ENCODE data around the gene TMEM62.
A peak's percentile ranks its signal among the peaks of the same experiment; 100 is the strongest.

The TMEM62 gene

DNA sequence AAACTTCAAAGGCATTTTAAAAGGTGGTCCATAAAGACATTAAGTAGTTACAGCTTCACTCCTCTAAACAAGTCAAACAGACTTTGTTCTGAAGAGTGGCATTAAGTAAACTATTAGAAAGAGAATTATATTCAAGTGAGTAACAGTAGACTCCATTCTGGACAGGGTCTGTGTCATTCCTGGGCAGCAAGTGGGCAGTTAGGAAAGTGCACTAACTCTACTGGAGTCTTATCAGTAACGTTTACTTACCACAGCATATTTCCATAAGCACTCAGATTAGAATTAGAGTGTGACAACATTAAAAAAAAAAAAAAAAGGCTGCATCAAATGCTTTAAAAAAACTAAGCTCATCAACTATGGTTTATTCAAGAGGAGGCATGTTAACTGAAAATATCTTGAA lies 38.1 kb upstream of the TMEM62 start:
- TF ChIP-seq, protein P1, sequence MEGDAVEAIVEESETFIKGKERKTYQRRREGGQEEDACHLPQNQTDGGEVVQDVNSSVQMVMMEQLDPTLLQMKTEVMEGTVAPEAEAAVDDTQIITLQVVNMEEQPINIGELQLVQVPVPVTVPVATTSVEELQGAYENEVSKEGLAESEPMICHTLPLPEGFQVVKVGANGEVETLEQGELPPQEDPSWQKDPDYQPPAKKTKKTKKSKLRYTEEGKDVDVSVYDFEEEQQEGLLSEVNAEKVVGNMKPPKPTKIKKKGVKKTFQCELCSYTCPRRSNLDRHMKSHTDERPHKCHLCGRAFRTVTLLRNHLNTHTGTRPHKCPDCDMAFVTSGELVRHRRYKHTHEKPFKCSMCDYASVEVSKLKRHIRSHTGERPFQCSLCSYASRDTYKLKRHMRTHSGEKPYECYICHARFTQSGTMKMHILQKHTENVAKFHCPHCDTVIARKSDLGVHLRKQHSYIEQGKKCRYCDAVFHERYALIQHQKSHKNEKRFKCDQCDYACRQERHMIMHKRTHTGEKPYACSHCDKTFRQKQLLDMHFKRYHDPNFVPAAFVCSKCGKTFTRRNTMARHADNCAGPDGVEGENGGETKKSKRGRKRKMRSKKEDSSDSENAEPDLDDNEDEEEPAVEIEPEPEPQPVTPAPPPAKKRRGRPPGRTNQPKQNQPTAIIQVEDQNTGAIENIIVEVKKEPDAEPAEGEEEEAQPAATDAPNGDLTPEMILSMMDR (IDR thresholded peaks at IDR 0.05; ENCODE audit: insufficient read depth, low read depth, low read length, missing control alignments) = no peak
- H3K4me3 ChIP-seq (ENCODE audit: low read length) = no peak overlapping the region
- no peak for DNase-seq (ENCODE audit: low read depth)

DNA sequence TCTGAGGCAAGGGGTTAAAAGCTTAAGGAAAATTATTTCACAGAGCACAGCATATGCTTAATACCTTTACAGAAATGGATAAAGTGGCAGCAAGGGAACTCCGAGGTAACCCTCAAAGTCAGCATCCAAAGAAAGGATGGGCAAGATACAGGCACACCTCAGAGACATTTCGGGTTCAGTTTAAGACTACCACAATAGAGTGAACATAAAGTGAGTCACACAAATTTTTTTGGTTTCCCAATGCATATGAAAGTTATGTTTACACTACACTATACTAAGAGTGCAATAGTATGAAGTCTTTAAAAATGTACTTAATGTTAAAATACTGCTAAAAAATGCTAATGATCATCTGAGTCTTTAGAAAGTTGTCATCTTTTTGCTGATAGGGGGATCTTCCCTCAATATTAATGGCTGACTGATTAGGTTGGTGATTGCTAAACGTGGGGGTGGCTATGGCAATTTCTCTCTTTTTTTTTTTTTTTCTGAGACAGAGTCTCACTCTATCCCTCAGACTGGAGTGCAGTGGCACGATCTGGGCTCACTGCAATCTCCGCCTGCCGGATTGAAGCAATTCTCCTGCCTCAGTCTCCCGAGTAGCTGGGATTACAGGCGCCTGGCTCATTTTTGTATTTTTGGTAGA lies 37.6 kb upstream of the TMEM62 start:
- H3K4me3 ChIP-seq (ENCODE audit: low read length) = no peak overlapping the region
- peak; percentile 60 for DNase-seq (ENCODE audit: low read depth)
- TF ChIP-seq, protein P1 (IDR thresholded peaks at IDR 0.05; ENCODE audit: insufficient read depth, low read depth, low read length, missing control alignments) = no peak

DNA sequence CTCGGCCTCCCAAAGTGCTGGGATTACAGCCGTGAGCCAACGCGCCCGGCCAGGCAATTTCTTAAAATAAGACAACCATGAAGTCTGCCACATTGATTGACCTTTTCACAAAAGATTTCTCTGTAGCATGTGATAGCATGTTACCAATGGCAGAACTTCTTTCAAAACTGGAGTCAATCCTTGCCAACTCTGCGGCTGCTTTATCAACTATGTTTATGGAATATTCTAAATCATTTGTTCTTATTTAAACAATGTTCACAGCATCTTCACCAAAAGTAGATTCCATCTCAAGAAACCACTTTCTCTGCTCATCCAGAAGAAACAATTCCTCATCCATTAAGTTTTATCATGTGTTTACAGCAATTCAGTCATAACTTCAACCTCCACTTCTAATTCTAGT lies 37.0 kb upstream of the TMEM62 start:
- TF ChIP-seq, protein P1 (IDR thresholded peaks at IDR 0.05; ENCODE audit: insufficient read depth, low read depth, low read length, missing control alignments) = no peak
- DNase-seq (ENCODE audit: low read depth) = no peak
- H3K4me3 ChIP-seq (ENCODE audit: low read length) = no peak overlapping the region

DNA sequence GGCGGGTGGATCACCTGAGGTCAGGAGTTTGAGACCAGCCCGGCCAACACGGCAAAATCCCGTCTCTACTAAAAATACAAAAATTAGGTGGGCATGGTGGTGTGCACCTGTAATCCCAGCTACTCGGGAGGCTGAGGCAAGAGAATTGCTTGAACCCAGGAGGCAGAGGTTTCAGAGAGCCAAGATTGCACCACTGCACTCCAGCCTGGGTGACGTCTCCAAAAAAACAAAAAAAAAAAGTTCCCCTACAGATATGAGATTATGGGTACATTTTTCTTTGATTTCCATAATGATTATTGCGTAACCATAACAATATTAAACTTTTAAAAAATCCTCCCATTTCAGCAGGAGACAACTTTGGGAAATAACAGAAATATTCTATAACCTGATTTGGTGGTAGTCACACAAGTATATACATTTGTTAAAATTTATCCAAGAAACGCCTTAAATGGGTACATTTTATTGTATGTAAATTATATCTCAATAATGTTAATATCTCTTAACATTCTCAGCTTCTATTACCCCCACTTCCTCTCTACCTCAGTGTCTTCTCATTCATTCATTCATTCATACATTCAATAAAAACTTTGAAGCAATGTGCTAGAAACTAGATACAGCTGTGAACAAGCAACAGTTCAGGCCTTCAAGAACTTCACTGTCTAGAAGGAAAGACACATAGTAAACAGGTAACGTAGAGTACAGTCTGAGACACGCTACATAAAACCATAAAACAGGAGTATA lies 34.1 kb upstream of the TMEM62 start:
- TF ChIP-seq, protein P1 (IDR thresholded peaks at IDR 0.05; ENCODE audit: insufficient read depth, low read depth, low read length, missing control alignments) = no peak
- DNase-seq (ENCODE audit: low read depth) = no peak
- no peak overlapping the region for H3K4me3 ChIP-seq (ENCODE audit: low read length)

DNA sequence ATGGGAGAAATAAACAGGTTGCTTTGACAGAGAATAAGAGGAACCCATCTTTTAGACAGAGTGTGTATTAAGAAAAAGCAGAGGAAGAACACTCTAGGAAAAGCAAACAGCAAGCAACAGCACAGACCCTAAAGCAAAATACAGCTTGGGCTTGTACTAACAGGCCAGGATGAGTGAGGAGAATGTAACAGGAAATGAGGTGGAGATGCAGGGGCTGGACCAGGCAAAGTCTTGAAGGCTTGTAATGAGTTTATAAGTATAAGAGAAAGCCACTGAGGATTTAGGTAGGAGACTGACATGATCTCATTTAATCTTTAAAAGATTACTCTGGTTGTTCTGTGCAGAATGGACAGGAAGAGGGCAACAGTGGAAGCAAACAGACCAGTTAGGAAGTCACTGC lies 32.4 kb upstream of the TMEM62 start:
- no peak overlapping the region for H3K4me3 ChIP-seq (ENCODE audit: low read length)
- TF ChIP-seq, protein P1 (IDR thresholded peaks at IDR 0.05; ENCODE audit: insufficient read depth, low read depth, low read length, missing control alignments) = no peak

DNA sequence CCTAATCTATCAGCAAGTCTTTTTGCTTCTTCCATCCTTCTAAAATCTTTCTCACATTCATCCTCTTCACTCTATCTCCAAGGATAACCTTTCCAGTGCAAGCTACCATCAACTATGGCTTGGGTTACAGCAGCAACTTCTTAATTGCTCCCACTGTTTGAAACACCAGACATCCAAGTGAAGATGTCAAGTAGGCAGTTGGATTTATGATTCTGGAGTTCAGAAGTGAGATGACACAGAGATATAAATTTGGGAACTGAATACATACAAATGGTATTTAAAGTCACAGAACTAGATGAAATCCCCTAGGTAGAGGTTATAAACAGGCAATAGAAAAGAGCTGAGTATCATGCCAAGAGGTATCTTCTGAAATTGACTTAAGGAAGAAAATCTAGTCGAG lies 31.2 kb upstream of the TMEM62 start:
- TF ChIP-seq, protein P1 (IDR thresholded peaks at IDR 0.05; ENCODE audit: insufficient read depth, low read depth, low read length, missing control alignments) = no peak
- H3K4me3 ChIP-seq (ENCODE audit: low read length) = no peak overlapping the region
- no peak for DNase-seq (ENCODE audit: low read depth)

More for the DNA sequence above, 32.4 kb upstream of the TMEM62 start:
- DNase-seq (ENCODE audit: low read depth) = peak; percentile 93

All from epithelial cell of esophagus (primary cell).